Measurements from ENCODE around the gene SLC35E4. TPM values are rescaled to one million over a fixed set of nuclear protein-coding genes. Genes with fewer than 3 reads are reported as not detected.
A peak's percentile ranks its signal among the peaks of the same experiment; 100 is the strongest.

Gene SLC35E4
- total RNA-seq, 4 donors from 2014 or later, result 0.29 to 11.7 (median 3.0) TPM

GRCh38 chr22:30665266-30665665 is 29.7 kb downstream of the SLC35E4 start:
- no peak overlapping the region for H3K27ac ChIP-seq
- no peak for TF ChIP-seq CTCF (IDR thresholded peaks at IDR 0.05)
- TF ChIP-seq POLR2A (IDR thresholded peaks at IDR 0.05), result no peak
- no peaks in the 10 kb centered on the region for H3K9me3 ChIP-seq
- DNase-seq, result no peak
- intact Hi-C loops (cut with DNase I; ENCODE audit: low total_unique reads), result no loop called here
- H3K4me3 ChIP-seq, result no peak overlapping the region
- no peaks in the 10 kb centered on the region for H3K27me3 ChIP-seq
- no peaks in the 10 kb centered on the region for H3K36me3 ChIP-seq
- peaks cover 0 to 5% of the 10 kb centered on the region in 2 donors for H3K4me1 ChIP-seq

- no peak overlapping the region for H3K27ac ChIP-seq
- H3K4me1 ChIP-seq, result peaks cover 0 to 5% of the 10 kb centered on the region in 2 donors
- TF ChIP-seq CTCF (IDR thresholded peaks at IDR 0.05) (no peak), POLR2A (IDR thresholded peaks at IDR 0.05) (no peak)
- H3K36me3 ChIP-seq, result no peaks in the 10 kb centered on the region
- H3K9me3 ChIP-seq, result no peaks in the 10 kb centered on the region
- intact Hi-C loops (cut with DNase I; ENCODE audit: low total_unique reads), result no loop called here
- no peak overlapping the region for H3K4me3 ChIP-seq
- no peak for DNase-seq
- no peaks in the 10 kb centered on the region for H3K27me3 ChIP-seq
Observed at GRCh38 chr22:30665786-30666185, 30.2 kb downstream of the SLC35E4 start.

DNA sequence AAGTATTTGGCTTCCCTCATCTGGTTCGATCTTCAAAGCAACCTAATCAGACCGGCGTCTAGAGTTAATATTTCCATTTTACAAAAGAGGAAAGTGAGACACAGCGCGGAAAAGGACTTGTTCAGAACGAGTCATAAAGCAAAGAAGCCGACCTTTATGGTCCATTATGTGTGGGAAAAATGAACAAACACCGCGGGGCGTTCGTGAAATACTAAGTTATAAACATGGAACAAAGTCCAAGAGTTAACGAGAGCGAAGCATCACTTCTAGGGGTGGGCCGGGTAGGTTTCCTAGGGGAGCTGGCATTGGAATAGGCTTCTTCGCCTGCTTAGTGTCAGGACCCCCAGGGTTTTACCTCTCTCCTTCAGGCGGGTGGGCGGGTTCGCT is 31.5 kb downstream of the SLC35E4 start:
- Histone ChIP-seq H3K4me1 (peaks cover 0 to 5% of the 10 kb centered on the region in 2 donors), H3K36me3 (no peaks in the 10 kb centered on the region), H3K4me3 (peak overlapping the region; percentile 67 to 77), H3K27me3 (no peaks in the 10 kb centered on the region), H3K9me3 (no peaks in the 10 kb centered on the region), H3K27ac (peak overlapping the region; percentile 15 to 69)
- intact Hi-C loops (cut with DNase I; ENCODE audit: low total_unique reads), result no loop called here
- TF ChIP-seq CTCF (IDR thresholded peaks at IDR 0.05) (no peak), POLR2A (IDR thresholded peaks at IDR 0.05) (no peak)
- DNase-seq, result no peak

DNA sequence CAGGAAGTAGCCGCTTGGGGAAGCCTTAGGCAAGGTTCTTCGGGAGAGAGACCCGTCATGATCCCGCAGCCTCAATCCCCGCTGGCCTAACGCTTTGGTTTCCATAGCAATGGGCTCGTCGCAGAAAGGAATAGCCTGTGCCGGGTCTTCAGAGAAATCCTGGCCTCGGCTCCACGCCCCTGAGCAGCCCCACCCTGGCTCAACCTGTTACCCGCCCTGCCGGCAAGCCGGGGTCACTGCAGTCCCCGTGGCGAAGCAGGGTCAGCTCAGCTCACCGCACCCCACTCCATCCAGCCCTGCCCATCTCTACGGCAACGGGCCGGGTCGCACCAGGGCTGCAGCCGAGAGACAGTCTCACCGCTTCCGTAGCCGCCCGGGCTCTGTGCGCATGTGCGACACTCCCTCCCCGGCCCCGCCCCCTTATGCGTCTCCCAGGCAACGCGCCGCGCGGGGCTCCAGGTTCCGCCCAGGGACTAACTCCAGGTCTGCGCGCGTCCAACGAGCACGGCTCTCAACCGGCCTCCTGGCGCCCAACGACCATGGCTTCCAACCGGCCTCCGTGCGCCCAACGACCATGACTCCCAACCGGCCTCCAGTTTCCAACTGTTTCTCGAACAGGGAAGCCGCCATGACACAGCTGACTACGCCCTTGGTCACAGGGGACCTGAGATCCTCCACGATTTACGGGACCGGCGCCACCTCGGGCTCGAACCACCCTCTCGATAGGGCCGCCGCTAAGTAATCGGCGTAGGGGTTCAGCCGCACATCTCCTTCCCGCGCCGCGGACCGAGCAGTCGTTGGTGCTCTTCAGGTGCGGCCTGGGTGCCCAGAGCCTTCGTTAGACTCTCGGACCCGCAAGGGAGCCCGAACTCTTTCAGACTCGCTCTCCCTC is 32.2 kb downstream of the SLC35E4 start, which contains the start of gene DUSP18:
Gene DUSP18 (minus strand): TSS at position 382 of the 892 bp plus-strand sequence. CDS start 3,872 bp downstream, outside the sequence.
- H3K4me1 ChIP-seq, result peaks cover 0 to 5% of the 10 kb centered on the region in 2 donors
- peak; percentile 93 to 96 for DNase-seq
- H3K36me3 ChIP-seq, result no peaks in the 10 kb centered on the region
- H3K4me3 ChIP-seq, result peak within 1 kb of the TSS; percentile 67 to 77
- peak within 1 kb of the TSS; percentile 15 to 69 for H3K27ac ChIP-seq
- intact Hi-C loops (cut with DNase I; ENCODE audit: low total_unique reads), result no loop called here
- no peaks in the 10 kb centered on the region for H3K9me3 ChIP-seq
- TF ChIP-seq CTCF (IDR thresholded peaks at IDR 0.05) (peak in 2 of 4 experiments; percentile 20 to 34), POLR2A (IDR thresholded peaks at IDR 0.05) (peak; percentile 29 to 72)
- no peaks in the 10 kb centered on the region for H3K27me3 ChIP-seq

DNA sequence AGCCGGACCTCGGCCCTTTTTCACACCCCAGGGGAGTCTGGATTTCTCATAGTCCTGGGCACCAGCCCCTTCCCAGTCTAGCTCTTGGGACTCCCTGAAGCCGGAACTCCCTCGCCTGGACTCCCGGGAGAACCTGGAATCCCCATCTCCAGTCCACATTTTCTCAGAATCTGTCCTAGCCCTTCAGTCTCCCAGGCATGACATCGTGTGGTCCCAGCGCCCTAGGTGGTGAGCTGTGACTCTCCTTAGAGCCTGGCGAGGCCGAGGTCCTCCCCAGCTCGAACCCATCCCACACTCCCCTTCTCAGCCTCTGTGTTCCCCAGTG is 32.8 kb downstream of the SLC35E4 start:
- intact Hi-C loops (cut with DNase I; ENCODE audit: low total_unique reads), result no loop called here
- Histone ChIP-seq H3K9me3 (no peaks in the 10 kb centered on the region), H3K4me1 (peaks cover 0 to 5% of the 10 kb centered on the region in 2 donors), H3K36me3 (no peaks in the 10 kb centered on the region), H3K27ac (peak overlapping the region in 1 of 2 donors; percentile 69), H3K27me3 (no peaks in the 10 kb centered on the region), H3K4me3 (peak overlapping the region; percentile 67 to 77)
- DNase-seq, result no peak
- TF ChIP-seq CTCF (IDR thresholded peaks at IDR 0.05), result no peak
- TF ChIP-seq POLR2A (IDR thresholded peaks at IDR 0.05), result no peak

All from uterus (tissue), 4 donors.